Activated CD4-positive, CD25-positive, alpha-beta regulatory T cell treated with anti-CD3 and anti-CD28 coated beads, Interleukin-2, amount 50 U/mL, for 72 hours (primary cell): ENCODE data around the gene NFATC2.

Source experiments
- DNase-seq: peaks from one replicate; pipeline ENCODE4 v3.0.0; 2021

NFATC2 gene

GRCh38 chr20:51371720-51372119, 170.8 kb downstream of the NFATC2 start:
- DNase-seq = no peak

- no peak for DNase-seq
Measured at GRCh38 chr20:51369503-51369902, 173.0 kb downstream of the NFATC2 start.

GRCh38 chr20:51368461-51369211, 173.9 kb downstream of the NFATC2 start:
- DNase-seq = no peak

GRCh38 chr20:51366155-51366886, 176.2 kb downstream of the NFATC2 start:
- no peak for DNase-seq

- DNase-seq = no peak
Measured at GRCh38 chr20:51365670-51366069, 176.8 kb downstream of the NFATC2 start.

GRCh38 chr20:51363813-51364212, 178.7 kb downstream of the NFATC2 start:
- no peak for DNase-seq

- DNase-seq = no peak
Measured at GRCh38 chr20:51363378-51363777, 179.1 kb downstream of the NFATC2 start.

- no peak for DNase-seq
Measured at GRCh38 chr20:51362254-51362653, 180.3 kb downstream of the NFATC2 start.

GRCh38 chr20:51361258-51361657, 181.3 kb downstream of the NFATC2 start:
- DNase-seq = no peak

- no peak for DNase-seq
Measured at GRCh38 chr20:51360451-51361201, 181.9 kb downstream of the NFATC2 start.

GRCh38 chr20:51359947-51360346, 182.6 kb downstream of the NFATC2 start:
- DNase-seq = no peak

- no peak for DNase-seq
Measured at GRCh38 chr20:51359401-51359800, 183.1 kb downstream of the NFATC2 start.

GRCh38 chr20:51358032-51358724, 184.3 kb downstream of the NFATC2 start:
- DNase-seq = no peak

- DNase-seq = no peak
Measured at GRCh38 chr20:51357543-51357942, 185.0 kb downstream of the NFATC2 start.

GRCh38 chr20:51356871-51357270, 185.6 kb downstream of the NFATC2 start:
- DNase-seq = no peak

GRCh38 chr20:51354769-51355319, 187.7 kb downstream of the NFATC2 start:
- no peak for DNase-seq

- no peak for DNase-seq
Measured at GRCh38 chr20:51354191-51354768, 188.2 kb downstream of the NFATC2 start.

GRCh38 chr20:51353491-51353890, 189.0 kb downstream of the NFATC2 start:
- no peak for DNase-seq

- DNase-seq = no peak
Measured at GRCh38 chr20:51352791-51353190, 189.7 kb downstream of the NFATC2 start.

GRCh38 chr20:51350941-51351631, 191.4 kb downstream of the NFATC2 start:
- DNase-seq = no peak

- no peak for DNase-seq
Measured at GRCh38 chr20:51348876-51349275, 193.6 kb downstream of the NFATC2 start.

GRCh38 chr20:51347831-51348230, 194.7 kb downstream of the NFATC2 start:
- DNase-seq = no peak
